GM15510 (cell line): Measurements from ENCODE around the gene ADAMTS2.

Experiments used
- POLR2A ChIP-seq: IDR thresholded peaks from 3 replicates; pipeline ENCODE4 v1.6.1; 2011; ENCODE audit warnings: borderline replicate concordance; ENCODE audit not compliant: insufficient read length; ENCODE audit errors: extremely low read depth

Gene ADAMTS2

DNA sequence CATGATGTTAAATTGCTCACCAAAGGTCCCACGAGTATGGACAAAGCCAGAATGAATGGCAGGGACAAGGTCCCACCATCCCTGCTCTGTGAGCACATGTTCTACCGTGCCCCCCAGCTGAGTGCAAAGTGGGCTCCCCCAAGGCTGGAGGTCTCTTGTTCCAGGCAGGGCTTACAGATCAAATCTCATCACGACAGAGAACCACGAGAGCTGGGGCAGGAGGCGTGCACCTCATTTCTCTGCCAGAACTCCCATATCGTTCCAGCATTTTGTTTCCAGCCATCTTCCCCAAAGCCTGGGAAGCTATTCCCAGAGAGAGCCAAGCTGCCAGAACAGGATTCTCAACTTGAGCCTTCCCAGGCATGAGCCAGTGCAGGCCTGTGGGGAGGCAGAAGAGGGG lies 176.6 kb downstream of the ADAMTS2 start:
- TF ChIP-seq POLR2A, result no peak

DNA sequence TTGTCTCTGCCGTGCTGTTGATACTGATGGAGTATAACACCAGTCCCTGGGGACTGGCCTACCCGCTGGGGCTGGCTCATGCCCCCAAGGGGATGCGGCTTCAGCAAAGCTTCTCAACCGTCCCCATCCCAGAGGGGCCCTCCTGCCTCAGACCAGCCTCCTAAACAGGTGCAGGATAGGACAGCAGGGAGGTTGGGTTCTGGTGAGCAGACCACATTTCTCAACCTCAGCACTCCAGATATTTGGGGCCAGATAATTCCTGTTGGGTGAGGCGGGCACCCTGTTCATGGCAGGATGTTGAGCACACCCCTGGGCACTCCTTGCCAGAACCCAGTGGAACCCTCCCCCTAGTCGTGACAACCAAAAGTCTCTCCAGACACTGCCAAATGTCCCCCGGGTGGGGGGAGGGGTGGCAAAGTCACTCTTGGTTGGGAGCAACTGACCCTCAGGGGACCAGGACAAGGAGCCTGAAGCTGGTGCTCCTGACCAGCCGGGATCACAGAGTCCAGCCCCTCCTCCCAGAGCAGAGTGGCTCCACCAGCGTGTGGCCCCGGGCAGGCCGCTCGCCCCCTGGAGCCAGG lies 177.3 kb downstream of the ADAMTS2 start:
- no peak for TF ChIP-seq POLR2A

DNA sequence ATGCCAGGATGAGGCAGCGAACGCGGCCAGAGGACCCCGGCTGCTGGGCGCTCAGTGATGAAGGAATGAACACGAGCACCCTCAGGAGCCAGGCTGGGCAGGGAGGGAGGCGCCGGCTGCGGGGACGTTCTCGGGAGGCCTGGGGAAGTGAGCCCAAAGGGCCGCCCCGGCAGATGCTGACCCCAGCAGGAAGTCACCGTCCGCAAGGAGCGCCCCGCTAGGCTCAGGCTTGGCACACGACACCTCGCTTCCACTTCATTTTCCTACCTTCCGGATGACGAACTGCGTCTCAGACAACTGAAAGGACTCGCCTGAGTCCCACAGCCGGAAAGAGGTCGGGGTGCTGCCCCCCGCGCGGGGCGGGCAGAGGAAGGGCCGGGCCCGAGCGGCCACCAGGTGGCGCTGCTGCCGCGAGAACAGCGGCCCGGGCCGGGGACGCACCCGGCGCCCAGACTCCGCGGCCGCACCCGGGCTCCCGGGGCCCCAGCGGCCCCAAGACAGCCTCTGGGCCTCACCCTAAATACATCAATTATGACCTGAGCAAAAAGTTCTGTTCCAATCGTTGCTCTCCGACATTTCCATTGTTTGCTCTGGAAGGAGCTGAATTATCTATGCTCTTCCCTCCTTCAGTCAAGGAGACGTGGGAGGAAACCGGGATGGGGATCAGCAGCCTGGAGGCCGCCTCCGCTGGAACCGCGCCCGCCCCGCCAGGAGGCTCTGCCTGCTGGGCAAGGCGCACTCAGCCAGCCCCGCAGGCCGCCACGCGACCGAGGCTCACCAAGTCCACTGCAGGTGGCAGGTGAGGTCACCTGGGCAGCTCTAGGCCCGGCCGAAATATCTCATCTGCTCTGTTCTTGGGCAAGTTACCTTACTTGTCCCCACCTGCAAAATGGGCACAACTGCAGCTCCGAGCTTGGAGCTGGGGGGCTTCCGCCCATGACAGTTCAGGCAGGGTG lies 178.1 kb downstream of the ADAMTS2 start:
- TF ChIP-seq POLR2A, result no peak

DNA sequence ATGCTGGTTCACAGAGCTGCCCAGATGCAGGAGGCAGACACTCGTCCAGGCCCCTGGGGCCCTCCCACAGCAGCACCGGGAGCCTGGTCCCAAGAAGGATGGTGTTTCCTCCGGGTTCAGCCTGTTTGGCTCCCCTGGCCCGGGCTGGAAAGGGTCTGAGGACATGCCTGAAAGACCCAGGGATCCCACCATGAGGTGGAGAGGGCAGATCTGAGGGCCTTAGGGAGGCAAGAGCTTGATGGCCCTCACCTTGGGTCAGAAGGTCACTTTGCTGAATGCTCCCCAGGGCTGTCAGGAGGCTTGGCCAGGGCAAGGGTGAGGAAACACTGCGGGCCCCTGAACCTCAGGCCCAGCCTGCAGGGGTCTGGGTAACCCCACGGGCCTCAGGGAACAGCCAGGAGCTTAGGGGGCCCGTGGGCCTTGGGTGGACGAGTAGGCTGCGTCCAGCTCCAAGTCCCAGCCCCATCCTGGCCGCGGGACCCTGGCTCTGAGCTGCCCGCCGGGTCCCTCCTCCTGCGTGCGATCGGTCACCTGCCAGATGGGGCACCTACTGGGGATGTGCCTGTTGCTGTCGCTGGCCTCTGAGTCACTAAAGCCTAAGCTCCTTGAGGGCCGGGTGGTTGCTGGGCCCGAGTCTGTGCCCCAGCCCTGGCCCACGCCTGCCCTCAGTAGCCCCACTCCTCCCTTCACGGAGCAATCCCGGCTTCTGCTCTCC lies 178.9 kb downstream of the ADAMTS2 start:
- TF ChIP-seq POLR2A, result no peak

DNA sequence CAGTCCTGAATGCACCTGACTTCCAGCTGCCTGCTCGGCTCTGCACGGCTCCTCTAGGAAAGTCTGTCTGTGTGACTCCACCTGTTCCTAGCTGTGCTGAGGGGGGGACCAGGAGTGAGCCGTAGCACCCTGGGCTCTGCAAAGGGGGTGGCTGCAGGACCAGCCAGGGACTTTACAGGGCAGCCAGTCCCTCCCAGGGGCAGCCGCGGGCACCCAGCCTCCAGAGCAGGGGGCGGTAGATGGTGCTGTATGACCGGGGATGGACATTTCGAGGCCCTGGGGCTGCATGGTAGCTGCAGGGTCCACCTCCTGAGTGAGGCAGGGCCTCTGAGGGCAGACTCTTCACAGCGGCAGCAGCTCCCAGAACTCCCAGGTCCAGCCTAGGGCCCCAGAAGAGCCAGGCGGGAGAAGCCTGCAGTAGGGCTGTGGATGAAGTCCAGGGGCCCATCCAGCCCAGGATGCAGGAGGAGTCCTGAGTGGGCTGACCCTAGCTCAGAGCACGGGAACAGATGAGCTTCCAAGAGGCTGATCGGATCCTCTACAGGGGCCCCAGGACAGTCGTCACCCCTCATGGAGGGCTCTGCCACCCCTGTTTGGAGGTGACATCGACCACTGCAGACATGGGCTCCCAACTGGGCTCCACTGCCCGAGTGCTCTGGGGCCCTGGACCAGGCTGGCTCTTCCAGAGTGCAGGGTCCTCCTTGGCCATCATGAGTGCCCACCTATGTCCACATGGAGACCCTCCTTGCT lies 179.7 kb downstream of the ADAMTS2 start:
- TF ChIP-seq POLR2A, result no peak

DNA sequence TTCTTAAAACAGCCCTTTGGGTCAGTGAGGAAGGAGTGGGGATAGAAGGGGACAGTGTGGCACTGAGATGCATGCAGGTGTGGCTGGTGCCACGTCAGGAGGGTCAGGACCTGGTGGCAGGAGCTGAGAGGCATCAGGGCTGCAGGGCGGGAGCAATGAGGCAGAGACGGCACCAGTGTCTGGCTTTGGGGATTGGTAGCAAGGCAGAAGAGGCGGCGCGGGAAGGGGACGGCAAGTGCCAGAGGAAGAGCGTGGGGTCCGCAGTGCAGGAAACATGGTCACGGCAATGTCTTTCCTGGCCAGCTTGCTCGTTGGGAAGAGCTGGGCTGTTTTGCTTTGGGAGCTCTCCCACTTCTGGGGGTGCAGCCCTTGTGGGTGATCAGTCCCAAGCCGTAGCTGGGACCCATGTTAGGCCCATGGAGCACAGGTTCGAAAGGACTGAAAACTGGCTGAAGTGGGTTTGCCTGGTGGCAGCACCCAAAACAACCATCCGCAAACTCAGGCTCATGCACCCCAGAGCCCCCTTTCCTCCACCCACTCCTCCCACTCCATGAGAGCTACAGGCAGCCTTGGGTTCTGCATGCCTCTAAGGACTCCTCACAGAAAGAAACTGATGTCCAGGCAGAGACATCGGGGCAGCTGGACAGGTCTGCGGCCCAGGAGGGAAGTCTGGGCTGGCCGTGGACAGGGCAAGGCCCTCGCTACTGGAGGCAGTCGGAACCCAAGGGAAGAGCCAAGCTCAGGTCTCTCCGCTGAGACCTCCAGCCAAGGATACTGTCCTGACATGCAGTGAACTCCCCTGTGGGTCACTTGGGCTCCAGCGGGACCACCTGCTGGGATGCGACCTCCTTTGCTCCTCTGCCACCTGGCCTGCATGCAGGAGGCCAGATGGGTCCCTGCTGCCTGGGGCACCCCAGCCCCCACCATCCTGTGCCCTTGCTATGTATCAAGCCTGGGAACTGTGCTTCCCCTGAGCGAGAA lies 180.6 kb downstream of the ADAMTS2 start:
- TF ChIP-seq POLR2A, result no peak

DNA sequence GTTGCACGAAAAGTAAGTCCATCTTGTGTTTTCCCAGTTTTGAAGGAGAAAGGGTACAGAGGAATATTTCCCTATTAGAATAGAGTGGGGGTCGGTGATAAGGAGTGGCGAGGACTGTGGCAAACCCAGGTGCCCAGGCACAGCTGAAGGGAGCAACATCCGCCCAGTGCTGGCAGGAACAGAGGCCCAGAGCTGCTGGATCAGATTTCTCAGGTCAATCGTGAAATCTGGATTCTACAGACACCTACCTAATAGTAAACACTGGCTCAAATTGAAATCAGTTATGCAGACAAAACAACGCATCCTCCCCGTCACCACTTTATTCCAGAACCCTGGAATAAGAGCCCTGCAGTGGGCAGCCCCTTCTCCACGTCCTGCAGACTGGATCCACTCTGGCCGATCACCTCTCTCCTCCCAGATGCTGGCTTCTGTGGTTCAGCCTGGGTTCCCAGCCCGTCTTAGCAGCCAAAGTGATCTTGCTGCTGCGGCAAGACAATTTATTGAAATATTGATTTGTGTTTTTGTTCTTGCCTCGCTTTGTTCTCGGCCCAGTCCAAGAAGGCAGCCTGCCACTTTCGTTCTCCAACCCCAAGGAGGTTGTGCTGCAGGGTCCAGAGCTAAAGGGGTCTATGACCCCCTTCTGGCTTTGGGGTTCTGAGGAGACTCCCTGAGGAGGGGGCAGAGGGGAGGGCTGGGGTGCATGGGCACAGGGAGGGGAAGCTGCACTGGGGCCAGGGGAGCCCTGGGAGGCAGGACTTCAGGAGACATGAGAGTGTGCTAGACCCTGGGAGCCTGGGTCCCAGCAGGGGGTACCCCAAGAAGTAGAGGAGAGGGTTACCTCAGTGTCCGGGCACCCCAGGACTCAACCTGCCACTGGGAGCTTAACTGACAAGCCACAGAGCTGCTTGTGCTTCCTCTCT lies 181.8 kb downstream of the ADAMTS2 start:
- TF ChIP-seq POLR2A, result no peak

DNA sequence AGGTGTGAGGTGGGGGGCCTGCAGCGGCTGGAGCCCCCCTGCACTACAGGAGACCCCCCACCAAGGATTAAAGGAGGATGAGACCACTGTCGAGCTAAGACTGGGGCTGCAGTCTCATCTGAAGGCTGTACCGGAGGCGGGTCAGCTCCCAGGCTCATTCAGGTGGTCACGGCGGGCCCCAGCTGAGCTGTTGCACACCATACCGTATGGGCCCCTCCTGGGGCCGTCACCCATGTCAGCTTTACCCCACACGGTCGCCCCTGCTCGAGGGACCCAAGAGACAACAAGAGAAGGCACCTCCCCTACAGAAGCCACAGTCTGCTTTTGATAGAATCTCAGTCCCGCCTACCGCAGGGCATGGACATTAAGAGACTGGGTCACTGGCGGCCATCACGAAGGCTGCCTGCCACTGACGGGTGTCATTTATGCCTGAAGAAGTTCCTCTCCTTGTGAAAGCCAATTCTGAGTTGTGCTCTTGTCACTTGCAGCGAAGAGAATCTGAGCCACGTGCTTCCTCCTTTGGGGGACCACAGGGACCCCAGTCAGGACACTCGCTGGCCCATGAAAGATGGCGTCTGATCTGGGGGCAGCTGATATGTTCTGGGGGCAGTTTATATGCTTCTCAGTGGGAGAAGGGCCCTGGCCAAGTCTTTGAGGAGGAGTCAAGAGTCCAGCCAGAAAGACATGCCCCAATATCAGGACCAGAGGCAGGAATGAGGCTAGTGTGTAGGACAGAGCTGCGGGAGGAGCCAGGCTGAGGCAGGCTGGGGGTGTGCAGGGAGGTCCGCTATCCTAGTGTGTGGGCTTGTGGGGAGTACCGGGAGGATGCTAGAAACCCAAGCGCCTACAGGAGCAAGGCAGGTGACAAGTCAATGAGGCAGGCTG lies 182.7 kb downstream of the ADAMTS2 start:
- TF ChIP-seq POLR2A, result no peak

DNA sequence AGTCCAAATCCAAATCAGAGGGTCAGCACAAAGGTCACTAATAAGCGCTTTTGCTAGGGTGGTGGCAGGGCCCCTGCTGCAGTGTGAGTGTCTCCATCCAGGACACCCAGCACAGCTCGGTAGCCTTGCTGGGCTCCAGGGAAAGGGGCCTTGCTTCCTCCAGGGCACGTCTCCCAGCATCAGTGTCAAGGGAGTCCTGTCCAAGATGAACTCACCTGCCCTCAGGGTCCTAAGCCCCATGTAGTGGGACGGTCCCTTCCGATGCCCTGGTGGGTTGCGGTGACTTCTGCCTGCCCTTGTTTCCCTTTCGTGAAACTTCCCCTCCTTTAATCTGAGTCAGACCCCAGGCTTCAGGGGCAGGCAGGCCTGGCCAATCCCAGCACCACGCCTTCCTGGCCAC lies 183.4 kb downstream of the ADAMTS2 start:
- TF ChIP-seq POLR2A, result no peak

DNA sequence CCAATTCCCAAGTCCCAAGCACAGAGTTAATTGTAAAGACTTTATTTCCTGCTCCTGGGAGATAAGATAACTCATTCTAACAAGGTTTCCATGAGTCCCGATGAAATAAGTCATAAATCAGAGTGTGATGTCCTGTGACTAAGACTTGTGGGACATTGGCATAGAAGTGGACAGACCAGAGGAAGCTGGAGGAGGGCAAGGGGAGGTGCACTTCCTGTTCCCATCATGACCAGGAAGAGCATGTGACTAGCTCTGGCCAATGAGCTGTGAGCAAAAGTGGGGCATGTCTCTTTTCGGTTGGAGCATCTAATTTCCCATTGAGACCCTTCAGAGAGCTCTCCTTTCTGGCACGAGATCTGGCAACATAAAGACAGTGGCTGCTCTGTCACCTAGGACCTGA lies 184.7 kb downstream of the ADAMTS2 start:
- no peak for TF ChIP-seq POLR2A

DNA sequence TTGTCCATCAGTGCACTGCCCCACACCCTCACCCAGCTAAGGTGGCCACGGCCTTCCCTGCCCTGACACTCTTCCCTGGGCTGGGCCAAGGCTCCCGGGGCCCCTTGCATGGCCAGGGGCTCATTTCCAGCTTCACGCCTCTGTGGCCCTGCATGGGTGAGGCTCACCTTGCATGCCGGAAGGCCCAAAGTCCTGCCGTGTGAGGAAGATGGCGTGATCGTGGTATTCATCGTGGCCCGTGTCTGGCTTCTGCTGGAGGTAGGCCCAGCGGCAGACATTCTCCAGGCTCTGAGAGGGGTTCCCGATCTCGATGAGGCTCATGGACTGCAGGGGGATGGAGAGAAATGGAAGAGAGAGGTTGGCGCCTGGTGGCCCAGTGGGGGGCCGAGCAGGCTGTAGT lies 186.7 kb downstream of the ADAMTS2 start:
- no peak for TF ChIP-seq POLR2A
